Measurements from ENCODE around the gene C4A. TPM values are rescaled to one million over a fixed set of nuclear protein-coding genes. Genes with fewer than 3 reads are reported as not detected.

The C4A gene
- total and polyA plus RNA-seq, 2 of the 13 experiments (the other 11 are each of a cell fraction or from before 2014, with no cell fraction given): 165 to 478 TPM

DNA sequence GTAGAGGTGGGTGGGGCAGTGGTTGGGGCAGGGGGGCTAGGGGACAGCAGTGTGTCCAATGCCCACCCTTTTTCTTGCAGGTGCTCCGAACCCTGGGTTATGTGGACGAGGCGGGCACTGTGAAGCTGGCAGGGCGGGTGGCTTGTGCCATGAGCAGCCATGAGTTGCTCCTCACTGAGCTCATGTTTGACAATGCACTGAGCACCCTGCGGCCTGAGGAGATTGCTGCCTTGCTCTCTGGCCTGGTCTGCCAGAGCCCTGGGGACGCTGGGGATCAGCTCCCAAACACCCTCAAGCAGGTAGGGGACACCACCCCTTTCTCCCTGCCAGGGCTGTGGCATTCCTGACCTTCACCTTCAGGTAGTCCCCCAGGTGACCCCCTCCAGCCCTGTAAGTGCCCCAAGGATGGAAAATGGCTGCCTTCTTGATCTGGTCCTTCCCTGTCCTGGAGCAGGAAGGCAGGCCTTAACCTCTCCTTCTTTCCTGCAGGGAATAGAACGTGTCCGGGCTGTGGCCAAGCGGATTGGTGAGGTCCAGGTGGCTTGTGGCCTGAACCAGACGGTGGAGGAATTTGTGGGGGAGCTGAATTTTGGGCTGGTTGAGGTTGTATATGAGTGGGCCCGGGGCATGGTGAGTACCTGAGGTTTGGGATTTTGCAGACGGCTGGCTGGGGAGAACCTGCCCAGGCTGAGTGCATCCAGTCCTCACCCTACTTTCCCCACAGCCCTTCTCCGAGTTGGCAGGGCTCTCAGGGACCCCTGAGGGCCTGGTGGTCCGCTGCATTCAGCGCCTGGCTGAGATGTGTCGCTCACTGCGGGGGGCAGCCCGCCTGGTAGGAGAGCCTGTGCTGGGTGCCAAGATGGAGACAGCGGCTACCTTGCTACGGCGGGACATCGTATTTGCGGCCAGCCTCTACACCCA lies 12.8 kb upstream of the C4A start:
- peaks cover 38 to 59% of the 10 kb centered on the region in 2 experiments for H3K36me3 ChIP-seq (replicated peaks in 1 of 2; ENCODE audit: control insufficient read depth in 1 of 2, insufficient read depth in 2 of 2, low read length in 2 of 2)
- ATAC-seq: no peak
- peaks cover 31% of the 10 kb centered on the region for H3K4me1 ChIP-seq (ENCODE audit: insufficient read depth, low read length)
- no peak overlapping the region for H3K27ac ChIP-seq (ENCODE audit: extremely low read length, insufficient read depth, low read length)
- H3K79me2 ChIP-seq (ENCODE audit: insufficient read depth, low read length): peaks cover 21% of the 10 kb centered on the region
- DNase-seq (ENCODE audit: low spot score): no peak
- no peaks in the 10 kb centered on the region for H3K9me3 ChIP-seq (ENCODE audit: low read length)
- no peak overlapping the region for H3K4me2 ChIP-seq (ENCODE audit: low read depth, low read length)
- CTCF ChIA-PET (ENCODE audit: low intra/inter-chr PET ratio, low total read pairs): no interaction called here
- no peaks in the 10 kb centered on the region for H4K20me1 ChIP-seq (ENCODE audit: insufficient read depth, low read length)
- BruUV-seq (replicated peaks): no TSS peak
- WGBS (ENCODE audit: low lambda C conversion rate): 98% methylated on average over 22 of the region's 23 CpGs
- H3K4me3 ChIP-seq (replicated peaks in 1 of 3; ENCODE audit: insufficient read depth in 1 of 3, low read depth in 2 of 3, low read length in 3 of 3): no peak overlapping the region
- intact Hi-C loops (cut with micrococcal nuclease; ENCODE audit: unreplicated experiment) (no loop called here), in situ Hi-C loops (cut with HindIII; ENCODE audit: extremely low pct_ligation_motif_present, low pct_unique_long_range_greater_than_20kb) (no loop called here)
- H3K27me3 ChIP-seq (ENCODE audit: control insufficient read depth in 1 of 2, insufficient read depth in 2 of 2, low read length in 2 of 2): no peaks in the 10 kb centered on the region; a peak in 1 of 5 replicates
- POLR2A ChIA-PET: interaction anchor here (0.9 to 6.1 kb wide), 5 partner anchors 9 to 23 kb away, joined by 3 to 142 read pairs (median 31); partner anchors contain the start of genes CFB, NELFE and SKIC2
- no peak overlapping the region for H2AFZ ChIP-seq (ENCODE audit: low read length)
- no peak overlapping the region for H3K9ac ChIP-seq (ENCODE audit: insufficient read depth, low read depth, low read length)
- TF ChIP-seq HOXD1 (CRISPR knock-in tag; IDR thresholded peaks at IDR 0.05) (no peak), ZBTB7B (CRISPR knock-in tag; IDR thresholded peaks at IDR 0.05) (no peak), RBFOX2 (IDR thresholded peaks at IDR 0.05; ENCODE audit: low read depth, low read length) (0 out of 2 replicates have a peak, but pooled peaks have one; percentile 18), ZNF138 (CRISPR knock-in tag; IDR thresholded peaks at IDR 0.05; ENCODE audit: low read depth) (no peak), CBFB (CRISPR knock-in tag; IDR thresholded peaks at IDR 0.05) (no peak), AGO2 (optimal IDR thresholded peaks at IDR 0.05; ENCODE audit: low read depth, low read length) (peak; percentile 5), POLR2A (IDR thresholded peaks at IDR 0.05; ENCODE audit: insufficient read depth in 1 of 2, low read depth in 2 of 2, low read length in 2 of 2) (peak in 1 of 2 experiments; percentile 21; a peak in 2 of 4 replicates)
- TF ChIP-seq, protein P1, sequence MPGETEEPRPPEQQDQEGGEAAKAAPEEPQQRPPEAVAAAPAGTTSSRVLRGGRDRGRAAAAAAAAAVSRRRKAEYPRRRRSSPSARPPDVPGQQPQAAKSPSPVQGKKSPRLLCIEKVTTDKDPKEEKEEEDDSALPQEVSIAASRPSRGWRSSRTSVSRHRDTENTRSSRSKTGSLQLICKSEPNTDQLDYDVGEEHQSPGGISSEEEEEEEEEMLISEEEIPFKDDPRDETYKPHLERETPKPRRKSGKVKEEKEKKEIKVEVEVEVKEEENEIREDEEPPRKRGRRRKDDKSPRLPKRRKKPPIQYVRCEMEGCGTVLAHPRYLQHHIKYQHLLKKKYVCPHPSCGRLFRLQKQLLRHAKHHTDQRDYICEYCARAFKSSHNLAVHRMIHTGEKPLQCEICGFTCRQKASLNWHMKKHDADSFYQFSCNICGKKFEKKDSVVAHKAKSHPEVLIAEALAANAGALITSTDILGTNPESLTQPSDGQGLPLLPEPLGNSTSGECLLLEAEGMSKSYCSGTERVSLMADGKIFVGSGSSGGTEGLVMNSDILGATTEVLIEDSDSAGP (CRISPR knock-in tag; IDR thresholded peaks at IDR 0.05; ENCODE audit: borderline replicate concordance): peak; percentile 23; the same call in 1 of the 2 replicates
- FAIRE-seq: no peak

Data from HepG2 (cell line).